K562 (cell line): ENCODE data around the gene TNFSF13. TPM values are rescaled to one million over a fixed set of nuclear protein-coding genes. Genes with fewer than 3 reads are reported as not detected.

Experiments used
- ARHGAP35 ChIP-seq: fragments of 450-650 bp; IDR thresholded peaks from 2 replicates; pipeline ENCODE4 v1.6.1; 2018; ENCODE audit not compliant: partially characterized antibody
- CBX1 ChIP-seq: sonication (generic); IDR thresholded peaks from 2 replicates; pipeline ENCODE4 v1.6.1; 2016; ENCODE audit warnings: antibody characterized with exemption, low read depth, mild to moderate bottlenecking
- DMBX1 ChIP-seq: fragments of 250-450 bp; sonication (Bioruptor Pico); IDR thresholded peaks from 2 replicates; pipeline ENCODE4 v1.8.0; 2022; ENCODE audit warnings: inconsistent platforms, mild to moderate bottlenecking, moderate library complexity, borderline replicate concordance
- FUS ChIP-seq: fragments of 200-400 bp; formaldehyde crosslinking; optimal IDR thresholded peaks from 2 replicates; pipeline ENCODE3; 2017; ENCODE audit warnings: low read depth, low read length
- HEY1 ChIP-seq: fragments of 250-450 bp; sonication (Bioruptor Pico); IDR thresholded peaks from 2 replicates; pipeline ENCODE4 v1.5.0; 2020; ENCODE audit warnings: mild to moderate bottlenecking, moderate library complexity, borderline replicate concordance
- MYBL2 ChIP-seq, 2 experiments: fragments of 450-650 bp in 1 of 2; sonication (generic) in 1 of 2; formaldehyde crosslinking in 1 of 2; IDR thresholded peaks; 2 replicates each; pipeline versions ENCODE4 v1.6.1 to v1.8.1; 2017 to 2022; ENCODE audit warnings: borderline replicate concordance in 1 of 2, inconsistent platforms in 1 of 2, low read depth in 1 of 2, mild to moderate bottlenecking in 1 of 2, missing genetic modification reagents in 1 of 2, moderate library complexity in 1 of 2
- NBN ChIP-seq: fragments of 450-650 bp; IDR thresholded peaks from 2 replicates; pipeline ENCODE4 v1.6.1; 2016; ENCODE audit warnings: low read depth, mild to moderate bottlenecking
- POU5F1 ChIP-seq: fragments of 150-350 bp; IDR thresholded peaks from 2 replicates; pipeline ENCODE4 v1.6.1; 2014; ENCODE audit warnings: borderline replicate concordance, low read length, low read depth, mild to moderate bottlenecking; ENCODE audit not compliant: partially characterized antibody
- RBM22 ChIP-seq: fragments of 200-400 bp; formaldehyde crosslinking; IDR thresholded peaks from 2 replicates; pipeline ENCODE4 v1.6.1; 2018; ENCODE audit warnings: low read length, low read depth; ENCODE audit not compliant: poor library complexity, severe bottlenecking
- ZKSCAN8 ChIP-seq: fragments of 200-800 bp; sonication (Bioruptor generic); IDR thresholded peaks from 2 replicates; pipeline ENCODE4 v1.6.1; 2016; ENCODE audit warnings: missing genetic modification characterization, missing compliant biosample characterization
- ZNF316 ChIP-seq: fragments of 450-650 bp; IDR thresholded peaks from 2 replicates; pipeline ENCODE4 v1.6.1; 2016
- ZNF583 ChIP-seq: fragments of 250-450 bp; sonication (Bioruptor Pico); IDR thresholded peaks from 2 replicates; pipeline ENCODE4 v1.4.0; 2020
- polyA plus RNA-seq, 8 experiments: library from polyadenylated mRNA; depleted of rRNA in 4 of 8; stranded (reverse) in 5 of 8; unstranded in 3 of 8; fragments of >200 nt; fragmentation: Nextera tagmentation in 2 of 8; fragmentation: Illumina TruSeq in 1 of 8; extraction: Ambion mirVana in 2 of 8; extraction: Trizol in 1 of 8; gene quantifications; 2 replicates each; pipeline versions ENCODE4 v1.2.1 to v1.2.3, GENCODE V29; 2011 to 2014; ENCODE audit warnings: inconsistent platforms in 1 of 8, missing spikeins in 1 of 8
- total RNA-seq, 7 experiments: library from RNA; depleted of rRNA in 6 of 7; stranded (reverse); fragments of >200 nt in 6 of 7; fragmentation: Illumina TruSeq in 2 of 7; extraction: Trizol in 2 of 7; gene quantifications; 2 replicates each; pipeline versions ENCODE4 v1.2.1 to v1.2.3, GENCODE V29; 2011 to 2021; ENCODE audit warnings: low replicate concordance in 1 of 7
- TF ChIP-seq, protein P1 (sequence below): fragments of 250-450 bp; sonication (Bioruptor Pico); IDR thresholded peaks from 2 replicates; pipeline ENCODE4 v1.5.0; 2021; ENCODE audit warnings: mild to moderate bottlenecking, moderate library complexity
- TF ChIP-seq, protein P2 (sequence below): sonication (generic); formaldehyde crosslinking; IDR thresholded peaks from 2 replicates; pipeline ENCODE4 v1.8.0; 2022; ENCODE audit warnings: mild to moderate bottlenecking, low read depth, missing genetic modification reagents
- TF ChIP-seq, protein P3 (sequence below): fragments of 250-450 bp; sonication (Bioruptor Pico); IDR thresholded peaks from 2 replicates; pipeline ENCODE4 v1.4.0; 2020; ENCODE audit warnings: mild to moderate bottlenecking, moderate library complexity, borderline replicate concordance
- TF ChIP-seq, protein P4 (sequence below), 3 experiments: fragments of 200-800 bp in 1 of 3; sonication (Bioruptor generic) in 1 of 3; sonication (generic) in 1 of 3; formaldehyde crosslinking in 1 of 3; IDR thresholded peaks; 2 replicates each; pipeline versions ENCODE4 v1.6.1 to v1.8.0; 2016 to 2022; ENCODE audit warnings: mild to moderate bottlenecking in 2 of 3, missing compliant biosample characterization in 2 of 3, missing genetic modification characterization in 2 of 3, missing genetic modification reagents in 1 of 3

Gene TNFSF13
- total and polyA plus RNA-seq, 9 of the 15 experiments (the other 6 are each of a cell fraction or from before 2014, with no cell fraction given), result 0.04 to 0.51 (median 0.19) TPM; not detected in 1

DNA sequence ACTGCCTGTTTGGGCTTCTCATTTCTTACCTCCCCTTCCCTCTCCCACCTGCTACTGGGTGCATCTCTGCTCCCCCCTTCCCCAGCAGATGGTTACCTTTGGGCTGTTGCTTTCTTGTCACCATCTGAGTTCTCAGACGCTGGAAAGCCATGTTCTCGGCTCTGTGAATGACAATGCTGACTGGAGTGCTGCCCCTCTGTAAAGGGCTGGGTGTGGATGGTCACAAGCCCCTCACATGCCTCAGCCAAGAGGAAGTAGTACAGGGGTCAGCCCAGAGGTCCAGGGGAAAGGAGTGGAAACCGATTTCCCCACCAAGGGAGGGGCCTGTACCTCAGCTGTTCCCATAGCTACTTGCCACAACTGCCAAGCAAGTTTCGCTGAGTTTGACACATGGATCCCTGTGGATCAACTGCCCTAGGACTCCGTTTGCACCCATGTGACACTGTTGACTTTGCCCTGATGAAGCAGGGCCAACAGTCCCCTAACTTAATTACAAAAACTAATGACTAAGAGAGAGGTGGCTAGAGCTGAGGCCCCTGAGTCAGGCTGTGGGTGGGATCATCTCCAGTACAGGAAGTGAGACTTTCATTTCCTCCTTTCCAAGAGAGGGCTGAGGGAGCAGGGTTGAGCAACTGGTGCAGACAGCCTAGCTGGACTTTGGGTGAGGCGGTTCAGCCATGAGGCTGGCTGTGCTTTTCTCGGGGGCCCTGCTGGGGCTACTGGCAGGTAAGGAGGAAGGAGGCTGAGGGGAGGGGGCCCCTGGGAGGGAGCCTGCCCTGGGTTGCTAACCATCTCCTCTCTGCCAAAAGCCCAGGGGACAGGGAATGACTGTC is 20.7 kb downstream of the TNFSF13 start, which contains the start of gene CD68 (continued):
- TF ChIP-seq DMBX1 (no peak), RBM22 (peak; percentile 85), ARHGAP35 (no peak), MYBL2 (IDR thresholded peaks at IDR 0.05; ENCODE audit: low read depth) (no peak), MYBL2 (CRISPR knock-in tag; IDR thresholded peaks at IDR 0.05; ENCODE audit: borderline replicate concordance) (no peak), ZKSCAN8 (CRISPR knock-in tag) (no peak), HEY1 (CRISPR knock-in tag) (no peak), CBX1 (peak; percentile 83), ZNF583 (CRISPR knock-in tag) (no peak), FUS (no peak), POU5F1 (no peak), ZNF316 (no peak), NBN (no peak)
- TF ChIP-seq, protein P1, sequence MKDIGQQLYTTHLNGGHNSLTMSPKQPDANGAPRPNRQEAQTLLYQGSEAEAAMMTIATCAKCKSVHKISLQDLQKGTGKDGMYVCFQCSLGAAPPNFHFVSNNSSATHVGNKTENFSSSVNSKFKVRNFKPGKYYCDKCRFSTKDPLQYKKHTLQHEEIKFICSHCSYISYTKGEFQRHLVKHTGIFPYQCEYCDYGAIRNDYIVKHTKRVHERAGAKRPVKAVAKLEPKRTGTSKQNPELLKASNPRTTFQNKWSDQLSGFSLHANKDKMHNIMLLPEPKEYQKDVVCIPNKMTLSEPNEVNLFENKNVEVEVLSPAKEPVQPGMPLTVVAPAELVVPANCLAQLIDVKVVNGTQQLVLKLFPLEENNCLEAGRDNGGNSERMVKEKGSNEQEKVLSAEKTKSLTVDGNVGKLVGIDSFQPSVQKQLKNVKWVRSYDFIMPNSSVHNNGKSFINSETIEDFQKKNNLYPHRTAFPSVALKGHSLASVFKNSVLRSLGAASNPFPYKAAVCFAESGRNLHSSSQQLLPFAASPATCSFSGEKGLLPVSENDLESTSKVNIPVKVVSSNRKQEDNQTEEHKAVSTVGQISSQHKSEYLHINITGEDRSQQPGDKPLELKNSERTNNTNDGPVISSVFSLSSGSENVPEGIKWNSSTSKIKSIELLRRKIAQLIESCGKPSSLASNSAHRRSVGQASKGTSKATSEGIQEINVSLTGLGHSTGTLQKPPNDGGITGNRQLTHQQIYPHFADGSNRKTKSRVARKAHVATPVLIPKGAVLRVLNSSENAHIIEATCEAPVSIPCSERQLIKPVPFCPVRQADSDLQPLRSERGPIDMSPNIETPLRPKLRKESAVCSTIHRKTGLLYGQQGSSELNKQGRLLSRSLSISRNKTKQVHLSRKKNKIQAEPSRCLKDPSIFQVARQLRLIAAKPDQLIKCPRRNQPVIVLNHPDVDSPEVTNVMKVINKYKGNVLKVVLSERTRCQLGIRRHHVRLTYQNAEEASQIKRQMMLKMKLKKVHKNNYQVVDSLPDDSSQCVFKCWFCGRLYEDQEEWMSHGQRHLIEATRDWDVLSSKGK (CRISPR knock-in tag), result no peak
- TF ChIP-seq, protein P2, sequence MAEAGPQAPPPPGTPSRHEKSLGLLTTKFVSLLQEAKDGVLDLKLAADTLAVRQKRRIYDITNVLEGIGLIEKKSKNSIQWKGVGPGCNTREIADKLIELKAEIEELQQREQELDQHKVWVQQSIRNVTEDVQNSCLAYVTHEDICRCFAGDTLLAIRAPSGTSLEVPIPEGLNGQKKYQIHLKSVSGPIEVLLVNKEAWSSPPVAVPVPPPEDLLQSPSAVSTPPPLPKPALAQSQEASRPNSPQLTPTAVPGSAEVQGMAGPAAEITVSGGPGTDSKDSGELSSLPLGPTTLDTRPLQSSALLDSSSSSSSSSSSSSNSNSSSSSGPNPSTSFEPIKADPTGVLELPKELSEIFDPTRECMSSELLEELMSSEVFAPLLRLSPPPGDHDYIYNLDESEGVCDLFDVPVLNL (CRISPR knock-in tag), result no peak
- TF ChIP-seq, protein P3, sequence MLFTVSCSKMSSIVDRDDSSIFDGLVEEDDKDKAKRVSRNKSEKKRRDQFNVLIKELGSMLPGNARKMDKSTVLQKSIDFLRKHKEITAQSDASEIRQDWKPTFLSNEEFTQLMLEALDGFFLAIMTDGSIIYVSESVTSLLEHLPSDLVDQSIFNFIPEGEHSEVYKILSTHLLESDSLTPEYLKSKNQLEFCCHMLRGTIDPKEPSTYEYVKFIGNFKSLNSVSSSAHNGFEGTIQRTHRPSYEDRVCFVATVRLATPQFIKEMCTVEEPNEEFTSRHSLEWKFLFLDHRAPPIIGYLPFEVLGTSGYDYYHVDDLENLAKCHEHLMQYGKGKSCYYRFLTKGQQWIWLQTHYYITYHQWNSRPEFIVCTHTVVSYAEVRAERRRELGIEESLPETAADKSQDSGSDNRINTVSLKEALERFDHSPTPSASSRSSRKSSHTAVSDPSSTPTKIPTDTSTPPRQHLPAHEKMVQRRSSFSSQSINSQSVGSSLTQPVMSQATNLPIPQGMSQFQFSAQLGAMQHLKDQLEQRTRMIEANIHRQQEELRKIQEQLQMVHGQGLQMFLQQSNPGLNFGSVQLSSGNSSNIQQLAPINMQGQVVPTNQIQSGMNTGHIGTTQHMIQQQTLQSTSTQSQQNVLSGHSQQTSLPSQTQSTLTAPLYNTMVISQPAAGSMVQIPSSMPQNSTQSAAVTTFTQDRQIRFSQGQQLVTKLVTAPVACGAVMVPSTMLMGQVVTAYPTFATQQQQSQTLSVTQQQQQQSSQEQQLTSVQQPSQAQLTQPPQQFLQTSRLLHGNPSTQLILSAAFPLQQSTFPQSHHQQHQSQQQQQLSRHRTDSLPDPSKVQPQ (CRISPR knock-in tag), result no peak
- TF ChIP-seq, protein P4, sequence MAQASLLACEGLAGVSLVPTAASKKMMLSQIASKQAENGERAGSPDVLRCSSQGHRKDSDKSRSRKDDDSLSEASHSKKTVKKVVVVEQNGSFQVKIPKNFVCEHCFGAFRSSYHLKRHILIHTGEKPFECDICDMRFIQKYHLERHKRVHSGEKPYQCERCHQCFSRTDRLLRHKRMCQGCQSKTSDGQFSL (CRISPR knock-in tag; IDR thresholded peaks at IDR 0.05), result no peak
- TF ChIP-seq, protein P4 (tag; IDR thresholded peaks at IDR 0.05), result no peak
